Neuronal stem cell (in vitro differentiated cells): Measurements from ENCODE around the gene ETFRF1.

ENCODE experiments used
- DNase-seq: peaks from one replicate; pipeline ENCODE4 v3.0.0-alpha.2; 2013; ENCODE audit warnings: low spot score
- H2AFZ ChIP-seq: one replicate; pipeline ENCODE4 v1.6.1; 2013; ENCODE audit warnings: mild to moderate bottlenecking, low read length, inconsistent platforms
- H2AK5ac ChIP-seq: 2 replicates; pipeline ENCODE4 v1.6.1; 2013; ENCODE audit warnings: low read depth, mild to moderate bottlenecking, inconsistent platforms, low read length, moderate library complexity, mixed read lengths
- H2BK120ac ChIP-seq: 2 replicates; pipeline ENCODE4 v1.6.1; 2013; ENCODE audit warnings: low read depth, mild to moderate bottlenecking, inconsistent platforms, low read length, moderate library complexity, mixed read lengths
- H2BK12ac ChIP-seq: one replicate; pipeline ENCODE4 v1.6.1; 2013; ENCODE audit warnings: low read length, inconsistent platforms
- H2BK15ac ChIP-seq: 2 replicates; pipeline ENCODE4 v1.6.1; 2013; ENCODE audit warnings: mild to moderate bottlenecking, low read length, inconsistent platforms, mixed read lengths
- H2BK5ac ChIP-seq: one replicate; pipeline ENCODE4 v1.6.1; 2013; ENCODE audit warnings: inconsistent platforms, mild to moderate bottlenecking, low read length, moderate library complexity
- H3K14ac ChIP-seq: one replicate; pipeline ENCODE4 v1.6.1; 2013; ENCODE audit warnings: low read length, inconsistent platforms
- H3K18ac ChIP-seq: 2 replicates; pipeline ENCODE4 v1.6.1; 2013; ENCODE audit warnings: low read length, inconsistent platforms
- H3K23ac ChIP-seq: 2 replicates; pipeline ENCODE4 v1.6.1; 2013; ENCODE audit warnings: low read depth, mild to moderate bottlenecking, mixed read lengths, low read length, inconsistent platforms; ENCODE audit not compliant: poor library complexity
- H3K27ac ChIP-seq: replicated peaks from 3 replicates; pipeline ENCODE4 v1.5.1; 2013; ENCODE audit warnings: low read length, inconsistent platforms
- H3K27me3 ChIP-seq, 3 experiments: 2 replicates each; pipeline ENCODE4 v1.6.1; 2013; ENCODE audit warnings: low read length in 3 of 3, mild to moderate bottlenecking in 2 of 3, inconsistent platforms in 1 of 3, low read depth in 1 of 3, mixed read lengths in 1 of 3, moderate library complexity in 1 of 3; ENCODE audit not compliant: control insufficient read depth in 3 of 3, insufficient read depth in 3 of 3
- H3K36me3 ChIP-seq, 2 donors: replicated peaks in 1 of 2; 2 replicates each; pipeline ENCODE4 v1.6.1; 2013; ENCODE audit warnings: low read length in 2 of 2; ENCODE audit not compliant: control insufficient read depth in 2 of 2, insufficient read depth in 2 of 2
- H3K4ac ChIP-seq: 2 replicates; pipeline ENCODE4 v1.6.1; 2013; ENCODE audit warnings: inconsistent platforms, mild to moderate bottlenecking, low read length, moderate library complexity
- H3K4me1 ChIP-seq, 2 donors: 1 replicate in 1 of 2; 2 replicates in 1 of 2; pipeline ENCODE4 v1.6.1; 2013; ENCODE audit warnings: low read length in 2 of 2, low read depth in 1 of 2; ENCODE audit not compliant: control insufficient read depth in 2 of 2, insufficient read depth in 1 of 2
- H3K4me2 ChIP-seq: one replicate; pipeline ENCODE4 v1.6.1; 2013; ENCODE audit warnings: mild to moderate bottlenecking, low read length, inconsistent platforms; ENCODE audit not compliant: insufficient read depth, poor library complexity, severe bottlenecking
- H3K4me3 ChIP-seq, 2 donors: 2 replicates each; pipeline ENCODE4 v1.5.1; 2013; ENCODE audit warnings: low read length in 2 of 2, mild to moderate bottlenecking in 2 of 2, inconsistent platforms in 1 of 2, moderate library complexity in 1 of 2
- H3K79me1 ChIP-seq: one replicate; pipeline ENCODE4 v1.6.1; 2013; ENCODE audit warnings: low read depth, mild to moderate bottlenecking, inconsistent platforms, low read length, moderate library complexity
- H3K9ac ChIP-seq: one replicate; pipeline ENCODE4 v1.6.1; 2013; ENCODE audit warnings: mild to moderate bottlenecking, low read depth, low read length, inconsistent platforms; ENCODE audit not compliant: poor library complexity
- H3K9me3 ChIP-seq, 2 donors: replicated peaks in 1 of 2; 2 replicates each; pipeline versions ENCODE3 to v1.6.1; 2013; ENCODE audit warnings: low read length in 2 of 2, mild to moderate bottlenecking in 2 of 2, inconsistent platforms in 1 of 2, low read depth in 1 of 2, mixed read lengths in 1 of 2, moderate library complexity in 1 of 2; ENCODE audit not compliant: control insufficient read depth in 2 of 2, insufficient read depth in 1 of 2
- H4K8ac ChIP-seq: one replicate; pipeline ENCODE4 v1.6.1; 2013; ENCODE audit warnings: low read depth, mild to moderate bottlenecking, inconsistent platforms, low read length, moderate library complexity
- H4K91ac ChIP-seq: one replicate; pipeline ENCODE4 v1.6.1; 2013; ENCODE audit warnings: low read length, low read depth, mild to moderate bottlenecking, inconsistent platforms; ENCODE audit not compliant: poor library complexity
- WGBS, 2 donors: extraction: QIAGEN DNeasy Blood & Tissue Kit; methylation state at CpG; one replicate each; pipeline ENCODE4 v1.1.7; 2013; ENCODE audit warnings: missing lambda C conversion rate in 2 of 2, mixed read lengths in 1 of 2; ENCODE audit not compliant: insufficient read length in 2 of 2, insufficient replicate concordance in 1 of 2; ENCODE audit errors: extremely low coverage in 2 of 2; 5-methylcytosine and 5-hydroxymethylcytosine counted together

Gene ETFRF1

GRCh38 chr12:25253371-25254068 lies 58.5 kb downstream of the ETFRF1 start:
- no peak overlapping the region for H3K23ac ChIP-seq
- H3K18ac ChIP-seq = no peak overlapping the region
- H3K27ac ChIP-seq = no peak overlapping the region
- no peak overlapping the region for H3K9ac ChIP-seq
- no peak overlapping the region for H4K91ac ChIP-seq
- H2AK5ac ChIP-seq = no peak overlapping the region
- H3K4me2 ChIP-seq = no peak overlapping the region
- no peak overlapping the region for H2BK15ac ChIP-seq
- H3K79me1 ChIP-seq = peaks cover 3% of the 10 kb centered on the region
- no peak overlapping the region for H3K4me3 ChIP-seq
- no peak overlapping the region for H2AFZ ChIP-seq
- H4K8ac ChIP-seq = no peak overlapping the region
- peaks cover 0 to 5% of the 10 kb centered on the region in 2 donors for H3K9me3 ChIP-seq
- no peak overlapping the region for H3K14ac ChIP-seq
- peaks cover 0 to 54% (median 5%) of the 10 kb centered on the region in 3 experiments for H3K27me3 ChIP-seq
- DNase-seq = no peak
- H3K36me3 ChIP-seq = no peaks in the 10 kb centered on the region
- no peak overlapping the region for H2BK120ac ChIP-seq
- H2BK12ac ChIP-seq = no peak overlapping the region
- peaks cover 5 to 10% of the 10 kb centered on the region in 2 donors for H3K4me1 ChIP-seq
- H3K4ac ChIP-seq = no peak overlapping the region
- WGBS, 2 donors = no CpG with 5 or more reads among the region's 5 CpGs
- no peak overlapping the region for H2BK5ac ChIP-seq

GRCh38 chr12:25254271-25254880 lies 59.3 kb downstream of the ETFRF1 start:
- H3K36me3 ChIP-seq = no peaks in the 10 kb centered on the region
- H2AFZ ChIP-seq = no peak overlapping the region
- no peak overlapping the region for H3K14ac ChIP-seq
- no CpG with 5 or more reads among the region's 4 CpGs for WGBS, 2 donors
- no peak overlapping the region for H2BK5ac ChIP-seq
- H2BK120ac ChIP-seq = no peak overlapping the region
- H2AK5ac ChIP-seq = no peak overlapping the region
- H3K18ac ChIP-seq = no peak overlapping the region
- no peak overlapping the region for H3K9ac ChIP-seq
- H2BK12ac ChIP-seq = no peak overlapping the region
- H3K4me2 ChIP-seq = no peak overlapping the region
- no peak overlapping the region for H2BK15ac ChIP-seq
- H3K4me1 ChIP-seq = peaks cover 5 to 10% of the 10 kb centered on the region in 2 donors
- H3K79me1 ChIP-seq = peaks cover 3% of the 10 kb centered on the region
- no peak overlapping the region for H4K8ac ChIP-seq
- H3K9me3 ChIP-seq = peaks cover 0 to 5% of the 10 kb centered on the region in 2 donors
- no peak overlapping the region for H3K27ac ChIP-seq
- H3K23ac ChIP-seq = no peak overlapping the region
- no peak overlapping the region for H4K91ac ChIP-seq
- H3K4ac ChIP-seq = no peak overlapping the region
- peaks cover 0 to 58% (median 5%) of the 10 kb centered on the region in 3 experiments for H3K27me3 ChIP-seq
- H3K4me3 ChIP-seq = no peak overlapping the region
- DNase-seq = no peak
